Measurements from ENCODE around the gene MKNK1. TPM values are rescaled to one million over a fixed set of nuclear protein-coding genes. Genes with fewer than 3 reads are reported as not detected.

Gene MKNK1
- total RNA-seq, 1 experiment from 2014 or later = 12.9 TPM

GRCh38 chr1:46569884-46570725, 34.0 kb downstream of the MKNK1 start:
- H3K56ac ChIP-seq (ENCODE audit: insufficient read length, low read depth, low read length) = no peak overlapping the region
- no peak overlapping the region for H2BK20ac ChIP-seq (ENCODE audit: low read depth, low read length, poor library complexity, severe bottlenecking)
- H4K91ac ChIP-seq (ENCODE audit: insufficient read length, low read depth, low read length) = no peak overlapping the region
- no CpG with 5 or more reads among the region's 14 CpGs for WGBS (ENCODE audit: extremely low coverage, insufficient read length, low lambda C conversion rate)
- Mint-ChIP-seq H3K4me1 (peaks cover 16 to 29% of the 10 kb centered on the region in 2 experiments), H3K27ac (no peak overlapping the region), H3K36me3 (ENCODE audit: insufficient read depth in 1 of 3, low read depth in 3 of 3) (peaks cover 0 to 3% (median 0%) of the 10 kb centered on the region in 3 experiments; a peak in 3 of 7 replicates), H3K4me3 (no peak overlapping the region), H3K9me3 (no peaks in the 10 kb centered on the region), H3K27me3 (ENCODE audit: low read depth) (no peaks in the 10 kb centered on the region)
- no peak for DNase-seq
- no peaks in the 10 kb centered on the region for H3K27me3 ChIP-seq (ENCODE audit: insufficient read depth, low read length)
- peaks cover 2% of the 10 kb centered on the region for H3K23me2 ChIP-seq (ENCODE audit: insufficient read length, low read depth, low read length, poor library complexity, severe bottlenecking)
- no peak overlapping the region for H3T11ph ChIP-seq (ENCODE audit: low read length)
- no peak overlapping the region for H2AFZ ChIP-seq (ENCODE audit: low read length)
- H2BK120ac ChIP-seq (ENCODE audit: low read depth, low read length, poor library complexity, severe bottlenecking) = no peak overlapping the region
- no peak overlapping the region for H2BK15ac ChIP-seq (ENCODE audit: low read depth, low read length)
- H3K27ac ChIP-seq (ENCODE audit: insufficient read length, low read depth, low read length) = no peak overlapping the region
- H3K9ac ChIP-seq (ENCODE audit: extremely low read depth, insufficient read length, low read length) = no peak overlapping the region
- no peak overlapping the region for H3K18ac ChIP-seq (ENCODE audit: insufficient read length, low read depth, low read length)
- H3K4me1 ChIP-seq (ENCODE audit: insufficient read depth, low read length) = no peaks in the 10 kb centered on the region; the same call in 1 of the 2 replicates
- no peaks in the 10 kb centered on the region for H3K79me2 ChIP-seq (ENCODE audit: insufficient read depth, low read length)
- H4K5ac ChIP-seq (ENCODE audit: insufficient read length, low read depth, low read length) = no peak overlapping the region
- no peak overlapping the region for H3K4ac ChIP-seq (ENCODE audit: low read depth, low read length)
- no peak for TF ChIP-seq CTCF (conservative IDR thresholded peaks at IDR 0.05)
- no peak overlapping the region for H2BK5ac ChIP-seq (ENCODE audit: insufficient read length, low read length)
- no peaks in the 10 kb centered on the region for H3K9me3 ChIP-seq (ENCODE audit: control insufficient read depth, low read depth, low read length)
- no peaks in the 10 kb centered on the region for H3K79me1 ChIP-seq (ENCODE audit: insufficient read depth, low read depth, low read length, poor library complexity, severe bottlenecking)
- H3K23ac ChIP-seq (ENCODE audit: insufficient read length, low read depth, low read length) = no peak overlapping the region
- H2AK5ac ChIP-seq (ENCODE audit: insufficient read length, low read length) = no peak overlapping the region
- no peak overlapping the region for H3K4me2 ChIP-seq (ENCODE audit: insufficient read depth, insufficient read length, low read length)
- H4K20me1 ChIP-seq (ENCODE audit: control insufficient read depth, insufficient read depth, insufficient read length) = no peaks in the 10 kb centered on the region
- H2BK12ac ChIP-seq (ENCODE audit: insufficient read length, low read depth, low read length) = no peak overlapping the region
- H4K8ac ChIP-seq (replicated peaks; ENCODE audit: insufficient read length, low read depth, low read length) = no peak overlapping the region
- peak overlapping the region; percentile 47; the same call in 1 of the 2 replicates for H3K14ac ChIP-seq (ENCODE audit: insufficient read depth, low read length)

Data from H9 (cell line).